Activated CD4-positive, alpha-beta T cell treated with anti-CD3 and anti-CD28 coated beads for 24 hours (primary cell): ENCODE results near the gene MAD1L1.
"Not testable (repeated sequence)": the region's sequence is repeated elsewhere in the genome, so short reads cannot be mapped to it uniquely, and the experiment has no call there.

ENCODE experiments used
- DNase-seq, 2 donors: peaks; one replicate each; pipeline ENCODE4 v3.0.0-alpha.2; 2020; ENCODE audit warnings: low read depth in 2 of 2

Gene MAD1L1

GRCh38 chr7:1842321-1843221 lies 390.2 kb downstream of the MAD1L1 start:
- DNase-seq = no peak

DNA sequence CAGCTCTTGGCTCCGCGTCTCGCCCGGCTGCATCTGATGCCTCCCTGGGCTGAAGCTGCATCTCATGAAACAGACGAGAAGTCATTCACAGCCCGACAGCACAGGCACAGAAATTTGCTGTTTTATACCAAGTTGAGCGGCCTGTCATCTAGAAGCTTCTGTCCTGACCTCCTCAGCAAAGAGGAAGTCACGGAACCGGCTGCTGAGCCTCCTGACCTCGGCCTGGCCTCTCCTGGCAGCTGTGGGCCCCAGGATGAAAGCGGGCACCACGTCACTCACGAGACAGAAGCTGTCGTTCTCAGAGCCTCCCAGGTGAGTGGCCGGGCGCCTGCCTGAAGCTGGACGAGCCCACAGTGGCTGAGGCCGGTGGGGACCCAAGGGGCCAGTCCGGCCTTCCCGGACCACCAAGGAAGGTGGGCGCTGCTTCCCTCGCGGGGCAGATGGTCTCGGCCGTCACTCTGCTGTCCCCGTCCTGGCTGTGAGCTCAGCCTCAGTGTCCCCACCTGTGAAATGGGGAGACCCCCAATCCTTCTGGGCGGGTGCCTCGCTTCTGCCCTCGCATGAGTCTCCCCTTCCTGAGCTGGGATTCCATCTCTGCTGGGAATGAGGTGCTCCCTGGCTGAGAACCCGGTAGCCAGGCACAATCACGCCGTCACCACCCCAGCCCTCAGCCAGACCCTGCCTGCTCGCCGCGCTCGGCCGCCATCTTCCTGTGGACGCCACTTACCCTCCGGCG lies 391.3 kb downstream of the MAD1L1 start:
- DNase-seq = not testable (repeated sequence)

- not testable (repeated sequence) for DNase-seq
Measured at GRCh38 chr7:1840744-1841143, 392.0 kb downstream of the MAD1L1 start.

DNA sequence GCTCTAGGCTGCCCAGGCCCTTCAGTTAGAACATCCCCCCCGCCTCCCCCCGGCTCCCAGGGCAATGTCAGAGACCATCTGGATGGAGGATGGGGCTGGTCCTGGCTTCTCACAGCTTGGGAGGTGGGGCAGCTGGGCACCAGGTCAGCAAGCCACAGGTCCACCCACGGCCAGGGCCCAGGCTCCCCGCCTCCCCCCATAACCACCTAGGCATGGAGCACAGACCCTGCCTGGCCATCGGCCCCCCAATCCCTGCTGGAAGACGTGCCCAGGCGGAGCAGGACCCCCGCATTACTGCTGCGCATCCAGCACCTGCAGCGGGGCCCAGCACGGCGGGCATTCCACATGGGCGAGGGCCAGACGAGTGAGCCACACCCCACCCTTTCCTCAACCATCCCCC lies 393.0 kb downstream of the MAD1L1 start:
- no peak for DNase-seq

DNA sequence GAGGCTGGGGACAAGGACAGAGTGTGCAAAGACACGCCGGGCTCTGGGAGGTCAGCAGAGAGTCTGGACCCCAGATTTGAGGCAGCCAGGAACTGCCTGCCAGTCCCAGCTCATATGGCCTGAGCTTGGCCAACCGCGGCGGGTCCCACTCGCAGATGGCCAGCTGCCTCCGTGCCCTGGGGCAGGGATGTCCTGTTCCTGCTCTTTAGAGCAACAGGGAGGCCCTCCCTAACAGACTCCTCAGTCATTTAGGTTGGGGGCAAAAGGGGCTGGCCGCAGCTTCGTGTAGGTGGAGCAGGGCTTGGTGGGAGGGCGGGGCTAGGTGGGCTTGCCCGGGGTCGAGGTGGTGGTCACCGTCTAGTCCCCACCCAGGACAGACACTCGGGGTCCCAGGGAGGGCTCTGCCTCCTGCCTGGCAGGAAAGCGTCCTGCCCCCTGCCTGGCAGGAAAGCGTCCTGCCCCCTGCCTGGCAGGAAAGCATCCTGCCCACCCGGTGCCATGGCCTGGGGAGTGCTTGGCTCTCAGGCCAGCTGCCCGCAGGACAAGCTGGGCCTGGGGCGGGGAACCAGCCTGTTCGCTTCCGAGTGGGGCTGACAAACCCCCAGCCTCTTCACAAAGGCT lies 393.7 kb downstream of the MAD1L1 start:
- not testable (repeated sequence) for DNase-seq

- DNase-seq = not testable (repeated sequence)
Measured at GRCh38 chr7:1838544-1838872, 394.2 kb downstream of the MAD1L1 start.

DNA sequence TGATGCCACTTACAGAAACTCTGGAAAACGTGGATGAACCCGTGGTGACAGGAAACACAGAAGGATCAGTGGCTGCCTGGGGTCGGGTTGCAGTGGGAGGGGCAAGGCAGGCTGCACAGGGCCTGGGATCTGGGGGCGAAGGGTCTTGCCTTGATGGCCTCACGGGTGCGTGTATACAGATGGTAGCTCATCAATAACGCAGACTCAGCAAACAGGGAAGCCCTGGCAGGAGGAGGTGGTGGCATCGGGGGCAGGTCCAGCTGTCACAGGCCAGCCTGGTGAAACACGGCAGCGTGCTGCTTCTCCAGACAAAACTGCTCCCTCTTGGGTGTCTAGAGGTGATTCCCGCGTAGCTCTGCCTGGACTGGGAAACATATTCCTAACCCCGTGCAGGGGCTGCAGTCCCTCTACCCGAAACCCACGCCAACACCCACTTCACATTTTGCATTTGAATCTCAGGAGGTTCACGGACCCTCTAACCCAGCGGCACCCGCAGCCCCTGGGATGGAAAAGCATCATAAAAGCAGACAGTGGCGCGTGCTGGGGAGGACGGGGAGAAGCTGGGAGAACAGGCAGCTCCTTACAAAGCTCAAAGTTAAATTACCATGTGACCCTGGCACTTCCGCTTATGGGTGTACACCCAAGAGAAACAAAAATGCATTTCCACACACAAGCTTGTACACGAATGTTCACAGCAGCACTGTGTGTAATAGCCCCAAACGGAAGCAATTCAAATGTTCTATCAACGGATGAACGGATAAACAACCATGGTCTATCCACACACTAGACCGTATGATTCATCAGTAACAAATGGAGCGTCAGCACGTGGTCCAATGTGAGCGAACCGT lies 394.8 kb downstream of the MAD1L1 start:
- not testable (repeated sequence) for DNase-seq

DNA sequence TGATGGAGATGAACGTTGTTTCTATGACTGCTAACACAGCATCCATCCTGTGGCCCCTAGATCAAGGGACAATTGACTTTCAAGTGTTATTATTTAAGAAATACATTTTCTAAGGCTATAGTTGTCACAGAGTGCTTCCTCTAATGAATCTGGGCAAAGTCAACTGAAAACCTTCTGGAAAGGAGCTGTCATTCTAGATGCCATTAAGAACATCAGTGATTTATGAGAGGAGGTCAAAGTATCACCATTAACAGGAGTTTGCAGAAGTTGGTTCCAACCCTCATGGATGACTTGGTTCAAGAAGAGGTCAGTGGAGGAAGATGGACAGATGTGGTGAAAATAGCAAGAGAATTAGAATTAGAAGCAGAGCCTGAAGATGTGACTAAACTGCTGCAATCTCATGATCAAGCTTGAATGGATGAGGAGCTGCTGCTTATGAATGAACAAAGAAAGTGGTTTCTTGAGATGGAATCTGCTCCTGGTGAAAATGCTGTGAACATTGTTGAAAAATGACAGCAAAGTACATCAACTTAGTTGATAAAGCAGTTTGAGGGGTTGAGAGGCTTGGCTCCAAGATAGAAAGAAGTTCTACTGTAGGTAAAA lies 400.7 kb downstream of the MAD1L1 start:
- DNase-seq = not testable (repeated sequence)

DNA sequence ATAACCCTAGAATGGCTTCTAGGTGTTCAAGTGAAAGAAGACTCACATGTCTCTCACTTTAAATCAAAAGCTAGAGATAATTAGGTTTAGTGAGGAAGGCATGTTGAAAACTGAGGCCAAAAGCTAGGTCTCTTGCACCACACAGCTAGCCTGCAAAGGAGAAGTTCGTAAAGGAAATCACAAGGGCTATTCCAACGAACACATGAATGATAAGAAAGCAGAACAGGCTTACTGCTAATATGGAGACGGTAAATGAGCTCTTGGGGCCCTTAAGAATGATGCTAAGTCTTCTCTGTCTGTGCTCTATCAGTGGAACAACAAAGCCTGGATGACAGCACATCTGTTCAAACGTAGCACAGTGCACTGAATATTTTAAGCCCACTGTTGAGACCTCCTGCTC lies 401.3 kb downstream of the MAD1L1 start:
- DNase-seq = not testable (repeated sequence)

- DNase-seq = not testable (repeated sequence)
Measured at GRCh38 chr7:1829668-1830067, 403.1 kb downstream of the MAD1L1 start.

DNA sequence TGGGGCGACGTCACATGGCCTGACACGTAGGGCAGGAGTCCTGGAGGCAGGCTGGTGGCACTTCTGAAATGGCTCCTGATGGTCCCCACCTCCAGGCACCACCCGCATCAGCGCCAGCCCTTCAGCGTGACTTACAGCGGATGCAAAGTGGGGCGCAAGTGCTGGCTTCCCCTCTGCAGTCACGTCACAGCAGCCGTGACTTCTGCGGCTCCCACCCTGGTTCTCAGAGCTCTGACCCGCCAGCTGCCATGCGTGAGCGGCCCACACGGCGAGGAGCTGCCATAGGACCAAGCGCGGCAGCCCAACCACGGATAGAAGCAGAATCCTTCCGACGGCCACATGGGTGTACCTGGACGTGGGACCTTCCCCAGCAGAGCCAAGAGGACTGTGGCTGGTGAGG lies 403.6 kb downstream of the MAD1L1 start:
- no peak for DNase-seq

DNA sequence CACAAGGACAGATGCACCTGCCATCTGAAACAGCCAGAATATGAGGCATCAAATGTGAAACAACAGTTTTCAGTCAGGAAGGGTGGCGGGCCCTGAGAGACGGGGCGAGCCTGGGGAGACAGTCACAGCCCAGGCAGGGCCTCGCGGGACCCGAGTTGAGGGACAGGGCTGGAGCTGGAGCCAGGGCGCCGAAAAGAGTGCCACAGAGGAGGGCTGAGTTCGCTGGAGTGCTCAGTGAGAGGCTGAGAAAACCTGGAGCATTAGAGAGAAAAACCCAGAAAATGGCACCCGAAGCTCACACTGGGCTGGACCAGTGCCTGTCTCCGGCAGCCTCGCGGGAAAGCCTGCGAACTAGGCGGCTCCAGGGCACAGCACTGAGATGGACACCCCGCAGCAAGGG lies 404.6 kb downstream of the MAD1L1 start:
- DNase-seq = not testable (repeated sequence)

DNA sequence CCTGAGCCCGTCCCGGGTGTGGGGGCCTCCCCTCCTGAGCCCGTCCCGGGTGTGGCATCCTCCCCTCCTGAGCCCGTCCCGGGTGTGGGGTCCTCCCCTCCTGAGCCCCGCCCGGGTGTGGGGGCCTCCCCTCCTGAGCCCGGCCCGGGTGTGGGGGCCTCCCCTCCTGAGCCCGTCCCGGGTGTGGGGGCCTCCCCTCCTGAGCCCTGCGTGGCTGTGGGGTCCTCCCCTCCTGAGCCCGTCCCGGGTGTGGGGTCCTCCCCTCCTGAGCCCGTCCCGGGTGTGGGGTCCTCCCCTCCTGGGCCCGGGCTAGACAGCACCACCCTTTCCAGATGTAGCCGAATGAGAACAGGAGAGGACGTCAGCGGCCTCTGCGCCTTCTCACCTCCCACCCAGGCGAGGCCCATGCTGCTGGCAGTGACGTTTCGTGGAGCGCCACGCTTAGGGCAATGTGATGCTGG lies 405.2 kb downstream of the MAD1L1 start:
- not testable (repeated sequence) for DNase-seq

DNA sequence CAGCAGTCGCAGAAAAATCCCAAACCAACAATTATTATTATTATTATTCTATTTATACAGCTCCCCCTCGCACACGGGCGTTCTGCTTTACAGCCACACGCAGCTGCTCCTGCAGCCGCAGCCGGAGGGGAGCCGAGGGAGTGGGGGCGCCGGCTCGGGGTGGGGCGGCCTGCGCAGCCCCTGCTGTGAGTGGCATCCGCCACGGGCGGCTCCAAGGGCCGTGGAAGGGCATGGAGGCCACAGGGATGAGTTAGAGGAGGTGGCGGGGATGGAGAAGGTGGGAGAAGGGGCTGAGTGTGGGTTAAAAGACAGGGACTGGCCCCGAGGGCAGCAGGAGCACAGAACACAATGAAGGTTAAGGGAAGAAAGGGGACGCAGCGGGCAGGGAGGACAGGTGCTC lies 405.8 kb downstream of the MAD1L1 start:
- DNase-seq = not testable (repeated sequence)

DNA sequence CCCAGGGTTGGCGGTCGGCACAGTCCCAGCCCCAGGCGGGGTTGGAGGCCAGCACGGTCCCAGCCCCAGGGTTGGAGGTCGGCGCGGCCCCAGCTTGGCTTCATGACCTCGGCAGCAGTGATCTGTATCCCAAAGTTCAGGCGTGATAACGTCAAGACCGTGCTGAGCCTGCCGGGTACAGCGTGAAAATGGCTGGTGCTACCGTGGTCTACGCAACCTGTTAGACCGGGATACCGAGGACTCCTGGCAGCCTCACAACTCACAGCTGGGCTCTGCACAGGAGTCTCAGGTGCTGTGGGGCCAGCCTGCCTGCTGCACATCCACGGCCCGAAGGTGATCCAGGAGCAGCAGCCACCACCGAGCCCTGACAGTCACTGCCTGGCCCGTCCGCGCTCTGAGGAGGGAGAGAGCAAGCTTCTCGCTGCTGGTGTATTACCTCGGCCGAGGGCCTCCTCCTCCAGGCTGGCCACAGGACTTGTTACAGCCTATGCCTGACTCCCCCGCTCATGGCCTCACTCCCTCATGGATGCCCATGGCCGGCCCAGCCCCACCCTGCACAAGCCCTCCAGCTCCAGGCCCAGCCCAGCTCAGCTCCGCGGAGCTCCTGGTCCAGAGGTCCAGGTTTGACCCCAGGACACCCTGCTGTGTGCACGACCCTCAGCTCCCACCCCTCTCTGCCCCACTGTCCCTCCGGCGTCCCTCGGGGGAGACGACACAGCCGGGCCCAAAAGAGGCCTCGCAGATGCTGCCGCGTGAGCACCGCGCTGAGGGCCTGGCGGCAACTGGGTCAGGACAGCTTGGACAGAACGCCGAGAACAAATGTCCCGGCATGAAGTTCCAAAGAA lies 406.6 kb downstream of the MAD1L1 start:
- no peak for DNase-seq

DNA sequence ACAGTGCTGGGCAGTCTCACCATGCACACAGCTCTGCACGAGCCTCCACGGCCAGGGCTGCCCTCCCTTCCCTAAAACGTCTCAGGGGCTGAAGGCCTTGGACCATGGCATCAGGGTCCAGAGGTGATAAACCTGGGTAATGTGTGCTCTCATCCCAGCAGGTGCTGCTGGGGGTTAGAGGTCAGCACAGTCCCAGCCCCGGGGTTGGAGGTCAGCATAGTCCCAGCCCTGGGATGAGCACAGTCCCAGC lies 407.2 kb downstream of the MAD1L1 start:
- DNase-seq = not testable (repeated sequence)

- DNase-seq = peak in 1 of 2 donors; percentile 36
Measured at GRCh38 chr7:1824882-1825646, 407.7 kb downstream of the MAD1L1 start.

- peak in 1 of 2 donors; percentile 31 for DNase-seq
Measured at GRCh38 chr7:1824151-1824881, 408.4 kb downstream of the MAD1L1 start.
